HG03442 (cell line): ENCODE results near the gene RPS6KA5.
A peak's percentile ranks its signal among the peaks of the same experiment; 100 is the strongest.
"Not testable (repeated sequence)": the region's sequence is repeated elsewhere in the genome, so short reads cannot be mapped to it uniquely, and the experiment has no call there.

ENCODE experiments used
- ATAC-seq: cut with Tn5 transposase; IDR thresholded peaks from one replicate; pipeline ENCODE4 v1.9.1; 2021; ENCODE audit warnings: mild to moderate bottlenecking, moderate library complexity; ENCODE audit not compliant: unreplicated experiment

RPS6KA5 gene

DNA sequence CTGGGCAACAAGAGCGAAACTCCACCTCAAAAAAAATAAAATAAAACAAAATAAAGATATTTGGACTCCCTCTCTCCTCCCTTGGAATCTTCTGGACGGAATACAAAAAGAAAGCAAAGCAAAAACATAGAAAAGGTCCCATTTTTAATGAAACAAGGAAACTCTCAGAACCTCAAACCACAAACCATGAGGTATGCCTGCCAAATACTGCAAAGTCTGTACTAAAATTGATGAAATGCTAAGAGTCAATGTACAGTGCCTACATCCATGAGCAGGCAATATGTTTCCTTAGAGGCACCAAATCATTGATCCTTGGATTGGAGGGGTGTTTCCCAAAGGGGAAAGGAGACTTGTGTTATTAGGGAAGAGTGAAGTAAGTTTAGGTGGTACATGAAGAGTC lies 8.2 kb upstream of the RPS6KA5 start:
- ATAC-seq = no peak

- ATAC-seq = no peak
Observed at GRCh38 chr14:91067186-91067585, 6.7 kb upstream of the RPS6KA5 start.

- ATAC-seq = no peak
Observed at GRCh38 chr14:91065266-91065665, 4.8 kb upstream of the RPS6KA5 start.

GRCh38 chr14:91063119-91063518 lies 2.7 kb upstream of the RPS6KA5 start:
- ATAC-seq = no peak

DNA sequence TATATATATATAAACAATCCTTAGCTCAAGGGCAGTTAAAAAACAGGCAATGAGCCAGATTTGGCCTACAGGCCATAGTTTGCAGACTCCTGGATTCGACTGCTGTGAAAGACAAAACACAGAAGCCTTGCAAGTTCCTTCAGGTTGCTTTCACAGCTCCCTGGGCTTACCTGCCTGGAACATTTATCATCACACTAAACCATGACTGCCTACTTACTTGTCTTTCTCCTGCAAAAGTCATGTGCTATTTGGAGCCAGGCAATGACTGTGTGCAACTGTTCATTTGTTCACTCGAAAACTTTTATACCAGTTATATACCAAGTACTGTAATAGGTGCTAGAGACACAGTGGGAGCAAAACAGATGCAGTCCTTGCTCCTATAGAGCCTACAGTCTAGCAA lies 2.2 kb upstream of the RPS6KA5 start:
- ATAC-seq = no peak

GRCh38 chr14:91061056-91061887 lies 831 bp upstream of the RPS6KA5 start:
- no peak for ATAC-seq

DNA sequence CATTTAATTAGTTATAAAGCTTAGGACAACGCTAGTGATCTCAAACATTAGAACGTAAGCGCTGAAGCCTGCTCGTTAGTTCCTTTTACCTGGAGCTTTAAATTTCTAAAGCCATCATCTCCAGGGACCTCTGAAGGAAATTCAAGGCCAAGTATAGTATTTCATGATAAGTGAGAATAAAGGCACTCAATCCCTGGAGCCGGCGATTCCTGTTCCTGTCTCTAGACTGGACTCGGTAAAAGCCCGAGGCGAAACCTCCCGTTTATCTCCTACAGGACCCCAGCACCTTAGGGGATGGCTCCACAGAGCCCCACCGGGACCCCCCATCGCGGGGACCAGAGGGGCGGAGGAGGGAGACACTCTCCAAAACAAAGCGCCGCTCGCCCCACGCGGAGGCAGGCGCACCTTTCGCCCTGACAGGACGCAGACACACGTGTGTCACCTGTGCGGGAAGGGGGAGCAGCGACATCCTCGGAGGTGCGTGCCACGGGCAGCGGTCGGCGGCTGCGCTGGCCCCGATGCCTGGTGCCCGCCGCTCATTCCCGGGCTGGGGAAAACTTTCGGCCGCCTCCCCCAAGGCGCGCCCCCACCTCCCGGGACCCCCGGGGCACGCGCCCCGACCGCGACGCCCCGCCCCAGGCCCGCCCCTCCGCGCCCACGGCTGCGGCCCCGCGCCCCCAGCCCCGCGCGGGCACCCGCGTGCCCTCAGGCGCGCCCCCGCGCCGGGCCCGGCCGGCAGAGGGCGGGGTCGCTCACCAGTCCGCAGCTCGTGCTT lies 678 bp downstream of the RPS6KA5 start:
- ATAC-seq = peak; percentile 16

- no peak for ATAC-seq
Observed at GRCh38 chr14:91058042-91058581, 2.3 kb downstream of the RPS6KA5 start.

GRCh38 chr14:91056361-91056760 lies 4.1 kb downstream of the RPS6KA5 start:
- ATAC-seq = no peak

DNA sequence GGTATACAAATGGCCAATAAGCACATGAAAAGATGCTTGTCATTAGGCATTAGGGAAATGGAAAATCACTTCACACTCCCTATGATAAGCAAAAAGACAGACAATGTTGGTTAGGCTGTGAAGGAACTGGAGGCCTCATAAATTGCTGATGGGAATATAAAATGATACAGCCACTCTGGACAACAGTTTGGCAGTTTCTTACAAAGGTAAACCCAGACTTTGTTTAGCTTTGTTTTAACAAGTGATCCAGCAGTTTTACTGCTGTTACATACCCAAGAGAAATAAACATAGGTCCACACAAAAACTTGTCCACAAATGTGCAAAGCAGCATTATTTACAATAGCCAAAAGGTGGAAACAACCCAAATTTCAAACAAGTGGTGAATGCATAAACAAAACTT lies 5.4 kb downstream of the RPS6KA5 start:
- no peak for ATAC-seq

DNA sequence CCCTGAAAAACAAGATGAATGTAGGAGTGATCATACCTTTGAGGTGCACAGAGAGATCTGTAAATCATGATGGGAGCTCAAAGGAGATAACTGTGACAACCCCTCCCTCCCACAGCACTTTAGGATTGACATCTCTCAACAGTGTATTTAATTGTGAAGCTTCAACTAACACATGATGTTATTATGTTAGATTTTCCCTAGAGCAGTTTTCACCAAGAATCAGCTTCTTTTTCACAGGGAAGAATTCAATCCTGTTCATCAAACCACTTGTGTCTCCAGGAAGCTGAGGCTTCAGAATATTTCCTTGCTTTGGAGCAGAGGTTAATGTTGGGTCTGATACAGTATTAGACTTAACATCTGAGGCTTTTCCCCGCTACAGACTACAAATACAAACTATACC lies 11.8 kb downstream of the RPS6KA5 start:
- no peak for ATAC-seq

DNA sequence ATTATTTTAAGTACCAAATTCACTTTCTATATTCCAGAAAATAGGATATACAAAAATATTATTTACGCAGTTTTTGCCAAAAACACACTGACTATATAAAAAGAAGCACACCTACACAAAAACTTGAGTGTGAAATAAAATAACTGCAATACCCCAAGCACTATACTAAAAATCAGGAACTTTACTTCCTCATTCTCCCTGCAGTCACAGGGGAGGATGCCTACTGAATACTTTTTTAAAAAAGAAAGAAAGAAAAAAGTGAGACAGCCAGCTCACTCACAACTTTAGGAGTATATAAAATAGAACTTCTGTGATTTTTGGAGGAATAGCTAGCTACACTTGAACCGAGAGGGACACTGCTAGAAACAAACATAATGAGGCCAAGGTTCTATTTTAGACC lies 12.2 kb downstream of the RPS6KA5 start:
- no peak for ATAC-seq

- no peak for ATAC-seq
Observed at GRCh38 chr14:91047174-91047753, 13.2 kb downstream of the RPS6KA5 start.

- no peak for ATAC-seq
Observed at GRCh38 chr14:91046488-91047072, 13.9 kb downstream of the RPS6KA5 start.

- ATAC-seq = no peak
Observed at GRCh38 chr14:91041450-91041849, 19.0 kb downstream of the RPS6KA5 start.

- ATAC-seq = no peak
Observed at GRCh38 chr14:91040545-91040944, 19.9 kb downstream of the RPS6KA5 start.

DNA sequence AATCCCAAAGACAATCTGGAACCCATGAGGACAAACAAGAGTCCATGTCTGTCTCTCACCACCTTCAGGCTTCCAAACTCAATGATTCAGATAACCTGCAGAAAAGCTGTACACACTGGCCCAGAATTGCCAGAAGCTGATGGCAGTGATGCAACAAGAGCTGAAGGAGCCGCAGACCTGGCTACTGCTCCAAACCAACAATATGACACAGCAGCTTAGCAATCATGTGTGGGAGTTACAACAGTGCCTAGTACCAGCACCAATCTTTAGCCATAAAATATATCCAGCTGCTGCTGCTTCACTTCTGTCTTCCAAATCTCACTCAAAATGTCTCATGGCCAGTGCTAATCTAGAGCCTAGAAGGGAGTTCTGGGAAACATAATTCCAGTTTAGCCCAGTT lies 22.0 kb downstream of the RPS6KA5 start:
- ATAC-seq = no peak

DNA sequence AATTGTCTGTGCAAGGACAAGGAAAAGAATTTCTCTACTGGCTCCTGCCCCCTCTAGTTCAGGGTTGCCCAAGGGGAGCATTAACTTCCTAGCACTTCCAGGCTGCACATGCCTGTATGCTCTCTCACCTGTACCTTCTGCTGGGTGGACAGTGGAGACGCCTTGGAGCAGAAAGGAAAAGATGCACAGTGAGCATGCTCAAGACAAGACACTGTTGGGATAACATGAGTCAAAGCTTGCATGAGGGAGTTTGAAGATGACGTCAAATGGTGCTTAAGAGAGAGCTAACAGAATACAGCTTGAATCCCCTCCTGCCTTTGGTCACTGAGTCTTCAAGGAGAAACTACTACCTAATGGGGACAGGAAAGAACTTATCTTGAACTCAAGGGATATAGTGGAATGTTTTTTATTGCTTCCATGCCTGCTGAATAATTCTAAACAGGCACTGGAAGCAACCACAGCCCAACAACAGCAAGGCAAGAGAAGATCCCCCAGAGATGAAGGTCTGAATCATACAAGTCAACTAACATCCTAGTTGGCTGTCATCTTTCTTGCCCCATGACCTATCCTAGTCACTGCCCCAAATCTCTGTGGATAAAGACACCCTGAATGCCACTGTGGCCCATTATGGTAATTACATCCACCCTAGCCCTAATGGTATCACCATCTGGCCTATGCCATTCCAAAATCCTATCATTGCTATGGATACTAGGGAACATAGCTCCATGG lies 23.5 kb downstream of the RPS6KA5 start:
- no peak for ATAC-seq

GRCh38 chr14:91035855-91036254 lies 24.6 kb downstream of the RPS6KA5 start:
- ATAC-seq = peak; percentile 56

- ATAC-seq = not testable (repeated sequence)
Observed at GRCh38 chr14:91034379-91034778, 26.1 kb downstream of the RPS6KA5 start.

DNA sequence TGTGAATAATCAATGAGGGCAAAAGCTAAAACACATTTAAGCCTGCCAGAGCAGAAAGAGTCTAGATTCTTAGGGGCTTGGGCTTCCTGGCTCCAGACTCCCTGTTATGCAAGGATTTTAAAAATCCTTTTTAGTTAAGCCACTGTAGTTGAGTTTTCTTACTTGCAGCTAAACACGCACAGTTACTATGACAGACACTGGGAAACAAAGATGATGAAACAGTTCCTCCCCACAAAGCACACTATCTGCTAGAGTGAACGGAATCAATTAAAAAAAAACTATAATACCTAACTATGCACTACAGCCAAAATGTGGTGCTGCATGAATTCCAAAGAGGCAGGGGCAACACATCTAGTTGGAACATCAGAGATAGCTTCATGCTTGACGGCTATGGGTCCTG lies 28.2 kb downstream of the RPS6KA5 start:
- ATAC-seq = no peak
